SU-DHL-6 (cell line): ENCODE results near the gene TTLL8.

Source experiments
- H2AFZ ChIP-seq: fragments of 200-600 bp; sonication (generic); 2 replicates; pipeline ENCODE4 v1.6.1; 2014; ENCODE audit warnings: low read depth, mild to moderate bottlenecking, moderate library complexity, mixed read lengths, antibody characterized with exemption, low read length; ENCODE audit not compliant: severe bottlenecking
- H3F3A ChIP-seq: fragments of 200-600 bp; shearing (Covaris generic); 2 replicates; pipeline ENCODE4 v1.6.0; 2016; ENCODE audit warnings: antibody characterized with exemption, mild to moderate bottlenecking; ENCODE audit not compliant: insufficient read depth
- H3K27ac ChIP-seq: fragments of 200-600 bp; sonication (generic); 2 replicates; pipeline ENCODE4 v1.5.1; 2016; ENCODE audit warnings: low read depth, mild to moderate bottlenecking, low read length, moderate library complexity, mixed read lengths
- H3K27me3 ChIP-seq: fragments of 200-600 bp; sonication (generic), shearing (Covaris generic); 2 replicates; pipeline ENCODE4 v1.6.0; 2014; ENCODE audit warnings: mild to moderate bottlenecking, low read length
- H3K36me3 ChIP-seq: fragments of 200-600 bp; sonication (generic); 2 replicates; pipeline ENCODE4 v1.6.1; 2014; ENCODE audit warnings: mild to moderate bottlenecking, low read length, mixed read lengths
- H3K4me2 ChIP-seq: fragments of 300-600, 200-600 bp; shearing (Covaris generic), sonication (generic); 2 replicates; pipeline ENCODE4 v1.6.0; 2014; ENCODE audit warnings: low read length, low read depth, mild to moderate bottlenecking; ENCODE audit not compliant: poor library complexity, severe bottlenecking
- H3K4me3 ChIP-seq: fragments of 200-600 bp; sonication (generic); 2 replicates; pipeline ENCODE4 v1.5.1; 2014; ENCODE audit warnings: antibody characterized with exemption, low read length, mild to moderate bottlenecking, mixed read lengths; ENCODE audit not compliant: insufficient read depth, poor library complexity, severe bottlenecking
- H3K79me2 ChIP-seq: fragments of 200-600 bp; sonication (generic); 2 replicates; pipeline ENCODE4 v1.6.1; 2014; ENCODE audit warnings: mild to moderate bottlenecking, low read length, moderate library complexity; ENCODE audit not compliant: insufficient read depth
- H3K9ac ChIP-seq: fragments of 200-600 bp; sonication (generic); 2 replicates; pipeline ENCODE4 v1.7.0; 2014; ENCODE audit warnings: mild to moderate bottlenecking, low read length
- H3K9me2 ChIP-seq: fragments of 200-600 bp; sonication (generic); replicated peaks from 2 replicates; pipeline ENCODE4 v1.6.1; 2014; ENCODE audit warnings: low read length; ENCODE audit not compliant: insufficient read depth
- H3K9me3 ChIP-seq: fragments of 200-600 bp; sonication (generic); 2 replicates; pipeline ENCODE4 v1.6.1; 2014; ENCODE audit warnings: low read length, mixed read lengths; ENCODE audit not compliant: insufficient read depth
- H4K20me1 ChIP-seq: fragments of 200-600 bp; sonication (generic); 2 replicates; pipeline ENCODE4 v1.6.1; 2014; ENCODE audit warnings: low read depth, mild to moderate bottlenecking, antibody characterized with exemption, low read length, moderate library complexity, mixed read lengths
- EZH2phosphoT487 ChIP-seq: fragments of 200-600 bp; sonication (generic), shearing (Covaris generic); conservative IDR thresholded peaks from 2 replicates; pipeline ENCODE4 v1.6.1; 2018; ENCODE audit warnings: mild to moderate bottlenecking, antibody characterized with exemption, low read length, moderate library complexity, mixed read lengths
- TF ChIP-seq, protein P1 (sequence below): fragments of 200-600 bp; sonication (generic); IDR thresholded peaks from one replicate; pipeline ENCODE4 v1.5.1; 2017; ENCODE audit warnings: antibody characterized with exemption, mild to moderate bottlenecking, low read length, moderate library complexity; ENCODE audit not compliant: insufficient read depth, poor library complexity, severe bottlenecking

TTLL8 gene

DNA sequence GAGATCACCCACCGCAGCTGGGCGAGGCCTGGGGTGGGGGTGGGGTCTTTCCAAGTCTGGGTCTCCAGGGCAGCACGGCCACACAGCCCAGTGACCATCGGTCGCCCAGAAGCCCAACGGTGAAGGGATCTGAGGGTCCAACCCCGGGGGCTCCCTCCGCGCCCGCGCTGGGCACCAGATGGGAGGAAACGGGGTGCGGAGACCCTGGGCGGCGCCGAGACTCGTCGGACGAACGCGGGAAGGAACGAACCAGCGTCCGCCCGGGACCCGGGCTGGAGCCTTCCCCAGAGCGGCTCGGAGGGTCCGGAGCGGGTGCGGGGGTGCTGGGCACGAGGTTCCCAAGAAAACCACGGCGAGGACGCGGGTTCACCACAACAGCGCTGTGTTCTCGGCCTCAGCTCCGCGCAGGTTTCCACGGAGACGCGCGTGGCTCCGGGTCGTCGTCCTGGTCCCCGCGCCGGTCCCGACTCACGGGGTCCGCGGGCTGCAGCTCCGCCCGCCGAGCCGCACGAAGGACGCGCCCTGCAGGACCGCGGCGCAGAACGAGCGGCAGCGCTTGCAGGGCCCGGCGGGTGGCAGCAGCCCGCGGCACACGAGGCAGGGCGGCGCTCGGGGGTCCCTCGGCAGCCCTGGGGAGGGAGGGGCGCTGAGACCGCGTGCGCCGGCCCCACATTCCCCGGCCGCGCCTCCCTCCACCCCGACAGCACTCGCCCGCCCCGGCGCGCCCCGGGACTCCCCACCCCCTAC is 43.3 kb downstream of the TTLL8 start:
- no peaks in the 10 kb centered on the region for H3K27me3 ChIP-seq
- H3K4me2 ChIP-seq = no peak overlapping the region
- no peaks in the 10 kb centered on the region for H3K79me2 ChIP-seq
- H2AFZ ChIP-seq = no peak overlapping the region
- no peak overlapping the region for H3K27ac ChIP-seq
- H3K36me3 ChIP-seq = no peaks in the 10 kb centered on the region
- no peak overlapping the region for H3K4me3 ChIP-seq
- TF ChIP-seq EZH2phosphoT487 = no peak
- TF ChIP-seq, protein P1, sequence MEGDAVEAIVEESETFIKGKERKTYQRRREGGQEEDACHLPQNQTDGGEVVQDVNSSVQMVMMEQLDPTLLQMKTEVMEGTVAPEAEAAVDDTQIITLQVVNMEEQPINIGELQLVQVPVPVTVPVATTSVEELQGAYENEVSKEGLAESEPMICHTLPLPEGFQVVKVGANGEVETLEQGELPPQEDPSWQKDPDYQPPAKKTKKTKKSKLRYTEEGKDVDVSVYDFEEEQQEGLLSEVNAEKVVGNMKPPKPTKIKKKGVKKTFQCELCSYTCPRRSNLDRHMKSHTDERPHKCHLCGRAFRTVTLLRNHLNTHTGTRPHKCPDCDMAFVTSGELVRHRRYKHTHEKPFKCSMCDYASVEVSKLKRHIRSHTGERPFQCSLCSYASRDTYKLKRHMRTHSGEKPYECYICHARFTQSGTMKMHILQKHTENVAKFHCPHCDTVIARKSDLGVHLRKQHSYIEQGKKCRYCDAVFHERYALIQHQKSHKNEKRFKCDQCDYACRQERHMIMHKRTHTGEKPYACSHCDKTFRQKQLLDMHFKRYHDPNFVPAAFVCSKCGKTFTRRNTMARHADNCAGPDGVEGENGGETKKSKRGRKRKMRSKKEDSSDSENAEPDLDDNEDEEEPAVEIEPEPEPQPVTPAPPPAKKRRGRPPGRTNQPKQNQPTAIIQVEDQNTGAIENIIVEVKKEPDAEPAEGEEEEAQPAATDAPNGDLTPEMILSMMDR = no peak
- H3K9me3 ChIP-seq = no peaks in the 10 kb centered on the region
- H3F3A ChIP-seq = no peaks in the 10 kb centered on the region
- no peaks in the 10 kb centered on the region for H3K9me2 ChIP-seq
- no peak overlapping the region for H3K9ac ChIP-seq
- no peaks in the 10 kb centered on the region for H4K20me1 ChIP-seq

DNA sequence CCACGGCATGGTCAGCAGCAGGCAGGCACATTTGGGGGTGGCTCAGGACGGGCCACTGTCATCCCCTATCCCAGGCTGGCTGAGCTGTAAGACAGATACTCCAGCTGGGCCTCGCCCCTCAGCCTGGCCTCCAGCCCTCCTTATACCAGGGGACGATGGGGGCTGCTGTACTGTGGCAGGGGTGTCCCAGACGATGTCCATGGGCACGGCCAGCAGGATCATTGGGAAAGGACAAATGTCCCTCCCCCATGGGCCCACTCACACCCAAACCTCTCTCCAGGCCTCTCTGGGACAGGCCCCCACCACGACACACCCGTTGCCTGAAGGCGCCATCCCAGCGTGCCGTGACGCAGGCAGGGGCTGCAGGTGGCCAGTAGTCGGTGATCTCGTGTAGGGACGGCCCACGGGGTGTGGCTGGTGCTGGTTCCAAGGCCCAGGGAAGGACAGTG is 44.0 kb downstream of the TTLL8 start:
- no peak for TF ChIP-seq EZH2phosphoT487
- TF ChIP-seq, protein P1 = no peak
- Histone ChIP-seq H3K4me2 (no peak overlapping the region), H2AFZ (no peak overlapping the region), H3K79me2 (no peaks in the 10 kb centered on the region), H3K4me3 (no peak overlapping the region), H3K27ac (no peak overlapping the region), H3K9ac (no peak overlapping the region), H3F3A (no peaks in the 10 kb centered on the region), H3K36me3 (no peaks in the 10 kb centered on the region), H3K9me2 (no peaks in the 10 kb centered on the region), H4K20me1 (no peaks in the 10 kb centered on the region), H3K9me3 (no peaks in the 10 kb centered on the region), H3K27me3 (no peaks in the 10 kb centered on the region)

GRCh38 chr22:50012211-50013181 is 45.6 kb downstream of the TTLL8 start, which contains the start of gene IL17REL:
Gene IL17REL (minus strand): TSS chr22:50012765. CDS start chr22:50012646, 119 bp downstream.
- Histone ChIP-seq H3K9ac (no peak within 1 kb of the TSS), H3K36me3 (no peaks in the 10 kb centered on the region), H3K9me3 (no peaks in the 10 kb centered on the region), H3K27me3 (no peaks in the 10 kb centered on the region), H3K4me2 (no peak within 1 kb of the TSS), H2AFZ (no peak within 1 kb of the TSS), H3K79me2 (no peaks in the 10 kb centered on the region), H3K27ac (no peak within 1 kb of the TSS), H3K4me3 (no peak within 1 kb of the TSS), H3K9me2 (no peaks in the 10 kb centered on the region), H4K20me1 (no peaks in the 10 kb centered on the region), H3F3A (no peaks in the 10 kb centered on the region)
- TF ChIP-seq EZH2phosphoT487 = no peak
- TF ChIP-seq, protein P1 = no peak
